WTC11 (cell line): ENCODE data around the gene COL5A1. TPM values are rescaled to one million over a fixed set of nuclear protein-coding genes. Genes with fewer than 3 reads are reported as not detected.

Source experiments
- ATAC-seq: fragments of 200-7000 bp; cut with Tn5 transposase; 2 replicates; pipeline ENCODE4 v1.10.0; 2021; ENCODE audit warnings: mild to moderate bottlenecking, moderate library complexity
- CTCF ChIA-PET: fragments of 300-600 bp; sonication (Branson Sonifier 250); formaldehyde crosslinking; loops from one replicate; lab custom pipeline; 2021; ENCODE audit warnings: antibody characterized with exemption; lab: Charles Lee
- POLR2A ChIA-PET: fragments of 350-600 bp; sonication (Branson Sonifier 250); formaldehyde crosslinking; loops from one replicate; lab custom pipeline; 2021; ENCODE audit warnings: antibody characterized with exemption; lab: Charles Lee
- DNase-seq: peaks from one replicate; pipeline ENCODE4 v3.0.0; 2021; ENCODE audit warnings: low spot score
- H3K27ac Mint-ChIP-seq: 2 replicates; pipeline ENCODE4 v1.8.0; 2021; ENCODE audit warnings: mixed read lengths
- H3K27me3 Mint-ChIP-seq: 2 replicates; pipeline ENCODE4 v1.8.0; 2021; ENCODE audit warnings: low read depth, mild to moderate bottlenecking, moderate library complexity, mixed read lengths
- H3K36me3 Mint-ChIP-seq: 2 replicates; pipeline ENCODE4 v1.8.0; 2021; ENCODE audit warnings: mixed read lengths
- H3K4me1 Mint-ChIP-seq: 2 replicates; pipeline ENCODE4 v1.8.0; 2022; ENCODE audit warnings: mixed read lengths
- H3K4me3 Mint-ChIP-seq: 2 replicates; pipeline ENCODE4 v1.8.0; 2021; ENCODE audit warnings: mild to moderate bottlenecking, moderate library complexity, mixed read lengths
- H3K9me3 Mint-ChIP-seq: 2 replicates; pipeline ENCODE4 v1.8.0; 2021; ENCODE audit warnings: mixed read lengths
- CDX4 ChIP-seq: fragments of 250-450 bp; sonication (Bioruptor Pico); IDR thresholded peaks from 2 replicates; pipeline ENCODE4 v1.9.0; 2021; ENCODE audit warnings: moderate library complexity, mild to moderate bottlenecking, inconsistent platforms, borderline replicate concordance
- FOXP4 ChIP-seq: sonication (generic); formaldehyde crosslinking; IDR thresholded peaks from 2 replicates; pipeline ENCODE4 v1.8.0; 2022; ENCODE audit warnings: mild to moderate bottlenecking, missing genetic modification reagents
- KAT7 ChIP-seq: sonication (generic); formaldehyde crosslinking; IDR thresholded peaks from 2 replicates; pipeline ENCODE4 v1.8.1; 2023; ENCODE audit warnings: missing genetic modification reagents, mild to moderate bottlenecking, borderline replicate concordance
- MLX ChIP-seq: sonication (generic); formaldehyde crosslinking; IDR thresholded peaks from 2 replicates; pipeline ENCODE4 v1.8.1; 2023; ENCODE audit warnings: mild to moderate bottlenecking, missing genetic modification reagents, moderate library complexity
- NFATC4 ChIP-seq: fragments of 250-450 bp; sonication (Bioruptor Pico); IDR thresholded peaks from 2 replicates; pipeline ENCODE4 v1.9.0; 2021; ENCODE audit warnings: mild to moderate bottlenecking
- NR2C2 ChIP-seq: sonication (generic); formaldehyde crosslinking; IDR thresholded peaks from 2 replicates; pipeline ENCODE4 v1.8.0; 2022; ENCODE audit warnings: mild to moderate bottlenecking, missing genetic modification reagents
- OVOL2 ChIP-seq: fragments of 250-450 bp; sonication (Bioruptor Pico); IDR thresholded peaks from 2 replicates; pipeline ENCODE4 v1.9.0; 2021; ENCODE audit warnings: mild to moderate bottlenecking, borderline replicate concordance
- USF2 ChIP-seq: sonication (generic); formaldehyde crosslinking; IDR thresholded peaks from 2 replicates; pipeline ENCODE4 v1.8.1; 2023; ENCODE audit warnings: mild to moderate bottlenecking, missing genetic modification reagents, moderate library complexity
- ZNF317 ChIP-seq: sonication (generic); formaldehyde crosslinking; IDR thresholded peaks from 2 replicates; pipeline ENCODE4 v1.8.1; 2023; ENCODE audit warnings: low read depth, mild to moderate bottlenecking, moderate library complexity, missing genetic modification reagents, borderline replicate concordance
- ZNF512 ChIP-seq: sonication (generic); formaldehyde crosslinking; IDR thresholded peaks from 2 replicates; pipeline ENCODE4 v1.8.1; 2022; ENCODE audit warnings: missing genetic modification reagents, borderline replicate concordance
- ZNF671 ChIP-seq: fragments of 250-450 bp; sonication (Bioruptor Pico); IDR thresholded peaks from 2 replicates; pipeline ENCODE4 v1.8.0; 2021; ENCODE audit warnings: mild to moderate bottlenecking
- total RNA-seq: library from RNA; stranded (reverse); gene quantifications from 3 replicates; pipeline ENCODE4 v1.2.3, GENCODE V29; 2021
- TF ChIP-seq, protein P1 (sequence below): sonication (generic); formaldehyde crosslinking; IDR thresholded peaks from 2 replicates; pipeline ENCODE4 v1.8.1; 2023; ENCODE audit warnings: mild to moderate bottlenecking, missing genetic modification reagents, borderline replicate concordance
- TF ChIP-seq, protein P2 (sequence below): fragments of 250-450 bp; sonication (Bioruptor Pico); conservative IDR thresholded peaks from 2 replicates; pipeline ENCODE4 v1.9.0; 2021; ENCODE audit warnings: mild to moderate bottlenecking

The COL5A1 gene
- total RNA-seq, 1 experiment from 2014 or later: 13.5 TPM

DNA sequence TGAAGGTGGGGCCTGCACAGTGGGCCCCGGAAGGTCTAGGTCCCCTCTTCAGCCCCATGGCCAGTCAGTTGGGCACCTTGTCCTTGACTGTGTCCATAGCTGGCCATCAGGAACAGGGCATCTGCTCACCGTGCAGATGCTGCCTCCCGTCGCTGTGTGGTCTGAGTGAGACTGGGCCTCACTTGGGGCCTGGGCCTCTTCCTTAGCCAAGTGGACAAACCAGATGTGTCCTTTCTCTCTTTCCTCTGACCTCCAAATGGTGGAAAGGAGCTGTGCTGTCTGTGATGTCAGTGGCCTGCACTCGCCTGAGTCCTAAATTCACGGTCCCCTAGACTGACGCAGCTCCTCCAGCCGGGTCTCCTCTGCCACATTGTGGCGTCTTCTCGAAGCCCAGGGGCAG is 114.5 kb downstream of the COL5A1 start (continued):
- no peak for TF ChIP-seq ZNF512 (CRISPR knock-in tag)
- no peak for TF ChIP-seq NFATC4
- TF ChIP-seq OVOL2: no peak
- no peak for TF ChIP-seq USF2
- no peak for TF ChIP-seq KAT7 (CRISPR knock-in tag)
- TF ChIP-seq, protein P1, sequence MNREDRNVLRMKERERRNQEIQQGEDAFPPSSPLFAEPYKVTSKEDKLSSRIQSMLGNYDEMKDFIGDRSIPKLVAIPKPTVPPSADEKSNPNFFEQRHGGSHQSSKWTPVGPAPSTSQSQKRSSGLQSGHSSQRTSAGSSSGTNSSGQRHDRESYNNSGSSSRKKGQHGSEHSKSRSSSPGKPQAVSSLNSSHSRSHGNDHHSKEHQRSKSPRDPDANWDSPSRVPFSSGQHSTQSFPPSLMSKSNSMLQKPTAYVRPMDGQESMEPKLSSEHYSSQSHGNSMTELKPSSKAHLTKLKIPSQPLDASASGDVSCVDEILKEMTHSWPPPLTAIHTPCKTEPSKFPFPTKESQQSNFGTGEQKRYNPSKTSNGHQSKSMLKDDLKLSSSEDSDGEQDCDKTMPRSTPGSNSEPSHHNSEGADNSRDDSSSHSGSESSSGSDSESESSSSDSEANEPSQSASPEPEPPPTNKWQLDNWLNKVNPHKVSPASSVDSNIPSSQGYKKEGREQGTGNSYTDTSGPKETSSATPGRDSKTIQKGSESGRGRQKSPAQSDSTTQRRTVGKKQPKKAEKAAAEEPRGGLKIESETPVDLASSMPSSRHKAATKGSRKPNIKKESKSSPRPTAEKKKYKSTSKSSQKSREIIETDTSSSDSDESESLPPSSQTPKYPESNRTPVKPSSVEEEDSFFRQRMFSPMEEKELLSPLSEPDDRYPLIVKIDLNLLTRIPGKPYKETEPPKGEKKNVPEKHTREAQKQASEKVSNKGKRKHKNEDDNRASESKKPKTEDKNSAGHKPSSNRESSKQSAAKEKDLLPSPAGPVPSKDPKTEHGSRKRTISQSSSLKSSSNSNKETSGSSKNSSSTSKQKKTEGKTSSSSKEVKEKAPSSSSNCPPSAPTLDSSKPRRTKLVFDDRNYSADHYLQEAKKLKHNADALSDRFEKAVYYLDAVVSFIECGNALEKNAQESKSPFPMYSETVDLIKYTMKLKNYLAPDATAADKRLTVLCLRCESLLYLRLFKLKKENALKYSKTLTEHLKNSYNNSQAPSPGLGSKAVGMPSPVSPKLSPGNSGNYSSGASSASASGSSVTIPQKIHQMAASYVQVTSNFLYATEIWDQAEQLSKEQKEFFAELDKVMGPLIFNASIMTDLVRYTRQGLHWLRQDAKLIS (CRISPR knock-in tag): no peak

DNA sequence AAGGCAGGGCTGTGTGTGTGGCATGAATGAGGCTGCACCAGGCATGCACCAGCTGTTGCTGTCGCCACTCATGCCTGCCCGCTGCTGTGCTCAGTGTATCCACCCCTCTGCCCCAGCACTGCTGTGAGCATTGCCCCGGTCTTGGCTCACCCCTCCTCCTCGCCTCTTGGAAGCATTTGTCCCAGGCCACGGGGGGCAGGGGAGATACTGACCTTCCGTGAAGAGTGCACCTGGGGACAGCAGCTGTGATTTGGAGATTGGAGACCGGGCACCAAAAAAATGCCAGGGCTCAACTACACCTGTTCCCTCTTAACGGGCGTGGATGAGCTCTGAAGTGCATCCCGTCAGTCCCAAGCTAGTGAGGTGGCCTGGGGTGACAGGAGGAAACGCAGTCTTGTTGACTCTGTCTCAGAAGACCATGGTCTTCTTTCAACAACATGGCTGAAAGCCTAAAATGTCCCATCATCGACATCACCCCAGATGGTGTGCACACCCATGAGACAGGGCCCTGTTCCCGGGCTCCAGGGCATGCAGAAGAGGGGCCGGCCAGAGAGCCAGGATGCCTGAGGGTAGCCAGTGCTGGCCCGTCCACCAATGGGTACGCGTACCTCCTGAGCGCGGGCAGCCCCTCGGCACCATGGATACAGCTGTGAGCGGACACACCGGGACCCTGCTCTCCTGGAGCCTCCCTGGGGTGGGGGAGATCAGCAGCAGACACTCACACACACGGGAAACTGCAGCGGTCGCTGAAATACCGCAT is 115.8 kb downstream of the COL5A1 start:
- Mint-ChIP-seq H3K4me3 (no peak overlapping the region), H3K36me3 (peaks cover 10% of the 10 kb centered on the region), H3K27ac (no peak overlapping the region), H3K4me1 (no peaks in the 10 kb centered on the region), H3K9me3 (peaks cover 11% of the 10 kb centered on the region)
- ATAC-seq (no peak), DNase-seq (no peak)
- CTCF ChIA-PET: no interaction called here
- TF ChIP-seq CDX4 (no peak), NR2C2 (no peak), ZNF671 (no peak)
- TF ChIP-seq, all 79 proteins: peak for 0
- no peaks in the 10 kb centered on the region for H3K27me3 Mint-ChIP-seq
- POLR2A ChIA-PET: no interaction called here

GRCh38 chr9:134758949-134759607 is 117.5 kb downstream of the COL5A1 start:
- POLR2A ChIA-PET: no interaction called here
- ATAC-seq: no peak

More at GRCh38 chr9:134758949-134759607, 117.5 kb downstream of the COL5A1 start:
- Mint-ChIP-seq H3K4me3 (no peak overlapping the region), H3K27me3 (no peaks in the 10 kb centered on the region), H3K9me3 (peaks cover 11% of the 10 kb centered on the region), H3K4me1 (no peaks in the 10 kb centered on the region), H3K27ac (no peak overlapping the region), H3K36me3 (peaks cover 10% of the 10 kb centered on the region)
- TF ChIP-seq, protein P2, sequence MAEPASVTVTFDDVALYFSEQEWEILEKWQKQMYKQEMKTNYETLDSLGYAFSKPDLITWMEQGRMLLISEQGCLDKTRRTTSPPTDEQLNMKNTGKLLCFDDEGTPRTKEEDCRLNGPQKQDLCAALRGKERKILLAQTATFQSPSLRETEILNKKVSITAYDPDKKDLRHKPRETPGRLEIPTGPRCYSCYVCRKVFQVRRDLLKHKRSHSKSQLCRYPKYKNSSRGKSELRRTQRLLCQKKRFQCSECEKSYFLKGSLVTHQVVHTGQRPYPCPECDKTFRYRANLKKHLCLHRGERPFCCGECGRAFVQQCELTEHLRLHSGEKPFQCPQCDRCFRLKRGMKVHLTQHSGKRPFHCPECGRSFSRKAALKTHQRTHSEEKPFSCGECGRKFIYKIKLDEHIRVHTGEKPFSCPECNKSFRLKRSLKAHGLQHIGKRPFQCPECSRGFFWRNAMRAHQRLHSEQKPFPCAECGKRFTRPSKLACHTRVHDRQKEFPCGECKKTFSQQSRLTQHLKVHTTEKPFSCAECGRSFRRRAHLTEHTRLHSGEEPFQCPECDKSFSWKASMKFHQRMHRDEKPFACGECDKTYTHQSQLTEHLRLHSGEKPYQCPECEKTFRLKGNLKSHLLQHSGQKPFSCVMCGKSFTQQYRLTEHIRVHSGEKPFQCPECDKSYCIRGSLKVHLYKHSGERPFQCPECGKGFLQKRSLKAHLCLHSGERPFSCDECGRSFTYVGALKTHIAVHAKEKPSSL: no peak
- TF ChIP-seq MLX (CRISPR knock-in tag) (no peak), ZNF317 (CRISPR knock-in tag) (no peak), FOXP4 (no peak)
- CTCF ChIA-PET: no interaction called here
- DNase-seq: no peak
